ENCODE measurements around the gene BLID. TPM values are rescaled to one million over a fixed set of nuclear protein-coding genes. Genes with fewer than 3 reads are reported as not detected.

BLID gene
- total and polyA plus RNA-seq, 2 of the 8 experiments (the other 6 are each of a cell fraction or from before 2014, with no cell fraction given), result not detected

- Histone ChIP-seq H3K4me1 (replicated peaks in 1 of 4; ENCODE audit: control insufficient read depth in 3 of 4, insufficient read depth in 4 of 4, low read length in 3 of 4) (no peaks in the 10 kb centered on the region), H3K9ac (replicated peaks in 1 of 4; ENCODE audit: extremely low read depth in 1 of 4, low read depth in 3 of 4, low read length in 3 of 4) (no peak overlapping the region), H3K36me3 (ENCODE audit: control insufficient read depth in 2 of 4, insufficient read depth in 4 of 4, low read length in 3 of 4) (no peaks in the 10 kb centered on the region), H3K14ac (ENCODE audit: insufficient read length) (no peak overlapping the region), H4K5ac (ENCODE audit: insufficient read length, low read depth, low read length) (no peak overlapping the region), H3K4me2 (ENCODE audit: insufficient read depth in 1 of 2, low read depth in 2 of 2, low read length in 2 of 2) (no peak overlapping the region), H4K20me1 (replicated peaks in 1 of 2; ENCODE audit: control insufficient read depth in 1 of 2, insufficient read depth in 2 of 2, low read length in 2 of 2) (no peaks in the 10 kb centered on the region), H3K9me3 (ENCODE audit: insufficient read depth in 2 of 2, low read depth in 1 of 2, low read length in 1 of 2) (no peaks in the 10 kb centered on the region), H2BK12ac (ENCODE audit: low read depth, low read length) (no peak overlapping the region), H2AFZ (ENCODE audit: low read length) (no peak overlapping the region), H2AK5ac (ENCODE audit: low read depth, low read length) (no peak overlapping the region), H4K8ac (ENCODE audit: extremely low read depth, insufficient read depth, low read length) (no peak overlapping the region), H2BK20ac (ENCODE audit: low read length) (no peak overlapping the region), H2BK5ac (ENCODE audit: low read depth, low read length) (no peak overlapping the region), H3K4ac (replicated peaks; ENCODE audit: insufficient read length, low read depth, low read length) (no peak overlapping the region), H3K23me2 (ENCODE audit: low read depth, low read length) (no peaks in the 10 kb centered on the region), H3K23ac (ENCODE audit: insufficient read length) (no peak overlapping the region), H3K27me3 (replicated peaks in 1 of 4; ENCODE audit: control insufficient read depth in 3 of 4, extremely low read depth in 1 of 4, insufficient read depth in 3 of 4, low read length in 3 of 4) (no peaks in the 10 kb centered on the region), H3K18ac (ENCODE audit: extremely low read depth, low read length) (no peak overlapping the region), H3K56ac (replicated peaks; ENCODE audit: insufficient read length, low read depth, low read length) (no peak overlapping the region), H3K79me2 (ENCODE audit: control insufficient read depth in 1 of 2, insufficient read depth in 2 of 2, low read length in 2 of 2) (no peaks in the 10 kb centered on the region), H4K91ac (replicated peaks; ENCODE audit: insufficient read length, low read length) (no peak overlapping the region), H2BK120ac (replicated peaks; ENCODE audit: low read depth, low read length) (no peak overlapping the region), H3K27ac (ENCODE audit: low read depth, low read length) (no peak overlapping the region), H3K4me3 (ENCODE audit: extremely low read depth in 1 of 4, insufficient read depth in 2 of 4, low read depth in 3 of 4, low read length in 4 of 4) (no peak overlapping the region), H3K79me1 (ENCODE audit: low read depth, low read length) (no peaks in the 10 kb centered on the region), H2BK15ac (ENCODE audit: low read length) (no peak overlapping the region)
- TF ChIP-seq FOSL1 (IDR thresholded peaks at IDR 0.05; ENCODE audit: insufficient read depth, low read depth, low read length), result no peak
- no peak for TF ChIP-seq YY1 (IDR thresholded peaks at IDR 0.05; ENCODE audit: low read depth, low read length)
- TF ChIP-seq EGR1 (IDR thresholded peaks at IDR 0.05; ENCODE audit: borderline replicate concordance, low read depth, low read length), result no peak
- DNase-seq (ENCODE audit: low read depth in 1 of 2, low spot score in 2 of 2), result no peak
- 98% methylated on average over 4 of the region's 4 CpGs; no CpG with 5 or more reads in 1 of the 2 experiments for WGBS, 2 experiments (ENCODE audit: extremely low coverage in 1 of 2, insufficient coverage in 1 of 2, insufficient read length in 1 of 2, insufficient replicate concordance in 2 of 2, low coverage in 1 of 2, low lambda C conversion rate in 2 of 2, missing lambda C conversion rate in 1 of 2)
- POLR2A ChIA-PET (ENCODE audit: partially characterized antibody), result no interaction called here
- CTCF ChIA-PET (ENCODE audit: partially characterized antibody), result interaction anchor here (0.6 to 2.9 kb wide), 5 partner anchors 11 to 471 kb away, joined by 3 to 10 read pairs (median 6); partner anchors contain the start of gene BLID
- no peak for FAIRE-seq
Measured at GRCh38 chr11:122126024-122126688, 10.1 kb upstream of the BLID start.
